Caki2 (cell line): ENCODE data around the gene USP9X. TPM values are rescaled to one million over a fixed set of nuclear protein-coding genes. Genes with fewer than 3 reads are reported as not detected.
"Not testable (repeated sequence)": the region's sequence is repeated elsewhere in the genome, so short reads cannot be mapped to it uniquely, and the experiment has no call there.

Experiments
- DNase-seq: peaks from one replicate; pipeline ENCODE4 v3.0.0-alpha.2; 2015; ENCODE audit warnings: low read depth
- in situ Hi-C: cut with HindIII; loops from 2 replicates; pipeline ENCODE4 v1.10.0; 2016; ENCODE audit warnings: low sequenced_read_pairs, low pct_unique_long_range_greater_than_20kb, mixed read lengths
- total RNA-seq: library from RNA; depleted of rRNA; stranded (reverse); fragments of >200 nt; shearing (Covaris generic); gene quantifications from 2 replicates; pipeline ENCODE4 v1.2.3, GENCODE V29; 2014; ENCODE audit warnings: low replicate concordance

Gene USP9X
- total RNA-seq, 1 experiment from 2014 or later, result 15.6 TPM

GRCh38 chrX:41152221-41152620 is 67.0 kb downstream of the USP9X start:
- DNase-seq, result no peak
- in situ Hi-C loops, result no loop called here

- DNase-seq, result no peak
- in situ Hi-C loops, result no loop called here
Observed at GRCh38 chrX:41153448-41153847, 68.2 kb downstream of the USP9X start.

- no peak for DNase-seq
- in situ Hi-C loops, result no loop called here
Observed at GRCh38 chrX:41153957-41154356, 68.7 kb downstream of the USP9X start.

- in situ Hi-C loops, result no loop called here
- DNase-seq, result no peak
Observed at GRCh38 chrX:41164449-41164848, 79.2 kb downstream of the USP9X start.

GRCh38 chrX:41167888-41168287 is 82.6 kb downstream of the USP9X start:
- in situ Hi-C loops, result no loop called here
- no peak for DNase-seq

GRCh38 chrX:41176263-41176662 is 91.0 kb downstream of the USP9X start:
- no peak for DNase-seq
- in situ Hi-C loops, result no loop called here

GRCh38 chrX:41177297-41177696 is 92.1 kb downstream of the USP9X start:
- no peak for DNase-seq
- in situ Hi-C loops, result no loop called here

GRCh38 chrX:41178201-41178600 is 93.0 kb downstream of the USP9X start:
- DNase-seq, result no peak
- in situ Hi-C loops, result no loop called here

- in situ Hi-C loops, result no loop called here
- peak; percentile 36 for DNase-seq
Observed at GRCh38 chrX:41180194-41180908, 95.1 kb downstream of the USP9X start.

- DNase-seq, result no peak
- in situ Hi-C loops, result no loop called here
Observed at GRCh38 chrX:41184312-41184711, 99.1 kb downstream of the USP9X start.

- in situ Hi-C loops, DNase-seq: not testable (repeated sequence)
Observed at GRCh38 chrX:41186946-41187345, 101.7 kb downstream of the USP9X start.

GRCh38 chrX:41189156-41189555 is 103.9 kb downstream of the USP9X start:
- no peak for DNase-seq
- in situ Hi-C loops, result no loop called here

GRCh38 chrX:41192880-41193279 is 107.6 kb downstream of the USP9X start:
- DNase-seq, result no peak
- in situ Hi-C loops, result no loop called here

- DNase-seq, result no peak
- in situ Hi-C loops, result no loop called here
Observed at GRCh38 chrX:41198410-41198809, 113.2 kb downstream of the USP9X start.

GRCh38 chrX:41200785-41201184 is 115.5 kb downstream of the USP9X start:
- in situ Hi-C loops, result no loop called here
- DNase-seq, result no peak

- in situ Hi-C loops, result no loop called here
Observed at GRCh38 chrX:41209853-41210252, 124.6 kb downstream of the USP9X start.

GRCh38 chrX:41224605-41225004 is 139.4 kb downstream of the USP9X start:
- in situ Hi-C loops, result no loop called here
- DNase-seq, result no peak

More at GRCh38 chrX:41209853-41210252, 124.6 kb downstream of the USP9X start:
- DNase-seq, result no peak

GRCh38 chrX:41233988-41234387 is 148.7 kb downstream of the USP9X start:
- in situ Hi-C loops, result no loop called here
- DNase-seq, result no peak

GRCh38 chrX:41234471-41234870 is 149.2 kb downstream of the USP9X start:
- in situ Hi-C loops, DNase-seq: not testable (repeated sequence)

- in situ Hi-C loops, result no loop called here
- no peak for DNase-seq
Observed at GRCh38 chrX:41234962-41235361, 149.7 kb downstream of the USP9X start.
